Measurements from ENCODE around the gene AGT.
"Not testable (repeated sequence)": the region's sequence is repeated elsewhere in the genome, so short reads cannot be mapped to it uniquely, and the experiment has no call there.

Gene AGT

GRCh38 chr1:230706887-230707731 is 6.8 kb downstream of the AGT start:
- Histone ChIP-seq H3K4me1 (ENCODE audit: insufficient read depth, low read length) (0 out of 2 replicates have a peak, but pooled peaks cover 4% of the 10 kb centered on the region), H3K9ac (ENCODE audit: low read depth, low read length) (no peak overlapping the region), H3K9me3 (ENCODE audit: control insufficient read depth, insufficient read depth, low read length) (no peaks in the 10 kb centered on the region), H3K36me3 (ENCODE audit: insufficient read depth, low read length) (no peaks in the 10 kb centered on the region)

DNA sequence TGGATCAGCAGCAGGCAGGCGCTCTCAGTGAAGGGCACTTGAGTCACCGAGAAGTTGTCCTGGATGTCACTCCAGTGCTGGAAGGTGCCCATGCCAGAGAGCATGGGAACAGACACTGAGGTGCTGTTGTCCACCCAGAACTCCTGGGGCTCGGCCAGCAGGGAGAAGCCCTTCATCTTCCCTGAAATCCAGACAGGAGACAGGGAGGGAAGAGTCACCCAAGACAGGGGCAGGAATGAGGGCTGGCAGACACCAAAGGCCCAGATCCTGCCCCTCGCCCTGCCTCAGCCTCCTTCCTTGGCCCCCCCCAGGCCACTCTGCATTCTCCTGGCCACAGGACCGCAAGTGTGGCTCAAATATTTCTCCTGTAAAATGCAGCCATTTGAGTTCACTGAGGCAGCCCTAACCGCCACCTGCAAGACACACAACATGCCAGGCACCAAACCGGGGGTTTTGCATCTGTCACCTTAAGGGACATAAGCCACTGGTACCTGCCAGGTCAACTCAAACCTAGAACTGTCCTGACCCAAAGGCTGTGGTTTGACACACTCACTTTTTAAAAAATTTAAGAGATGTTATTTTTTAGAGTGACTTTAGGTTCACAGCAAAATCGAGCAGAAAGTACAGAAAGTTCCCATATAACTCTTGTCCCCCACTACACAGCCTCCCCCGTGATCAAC is 7.8 kb downstream of the AGT start:
- Histone ChIP-seq H3K36me3 (ENCODE audit: insufficient read depth, low read length) (no peaks in the 10 kb centered on the region), H3K9ac (ENCODE audit: low read depth, low read length) (no peak overlapping the region), H3K4me1 (ENCODE audit: insufficient read depth, low read length) (0 out of 2 replicates have a peak, but pooled peaks cover 4% of the 10 kb centered on the region), H3K9me3 (ENCODE audit: control insufficient read depth, insufficient read depth, low read length) (no peaks in the 10 kb centered on the region)

DNA sequence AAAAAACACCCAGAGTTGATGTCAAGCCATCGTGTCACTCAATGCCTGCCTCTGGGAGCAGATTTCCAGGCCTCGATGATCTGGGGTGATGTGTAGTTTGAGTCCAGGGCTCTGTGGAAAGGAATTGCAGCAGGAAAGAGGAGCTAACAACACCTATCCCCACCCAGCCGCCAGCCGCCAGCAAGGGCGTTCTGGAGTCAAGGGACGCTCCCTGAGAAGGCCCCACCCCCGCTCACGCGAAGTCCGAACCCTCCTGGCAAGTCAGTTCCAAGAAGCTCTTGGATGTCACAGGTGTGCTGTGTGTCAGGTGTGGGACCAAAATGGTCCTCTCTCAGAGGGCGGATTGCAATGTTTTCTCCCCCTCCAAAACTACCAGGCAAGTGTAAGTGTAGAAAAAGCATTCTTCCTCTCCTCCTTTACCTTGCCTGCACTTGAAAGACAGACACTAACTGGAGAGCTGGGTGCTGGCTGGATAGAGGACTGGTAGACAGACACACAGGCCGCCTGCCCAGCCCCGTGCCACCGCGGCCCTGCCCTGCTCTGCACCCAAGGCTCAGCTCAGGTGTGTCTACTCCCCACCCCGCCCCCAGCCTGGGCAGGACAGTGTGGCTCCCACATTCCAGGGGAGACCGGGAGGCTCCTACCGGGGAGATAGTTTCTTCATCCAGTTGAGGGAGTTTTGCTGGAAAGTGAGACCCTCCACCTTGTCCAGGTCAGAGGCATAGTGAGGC is 8.5 kb downstream of the AGT start:
- no peak overlapping the region for H3K9ac ChIP-seq (ENCODE audit: low read depth, low read length)
- no peaks in the 10 kb centered on the region for H3K36me3 ChIP-seq (ENCODE audit: insufficient read depth, low read length)
- H3K9me3 ChIP-seq (ENCODE audit: control insufficient read depth, insufficient read depth, low read length) = no peaks in the 10 kb centered on the region
- H3K4me1 ChIP-seq (ENCODE audit: insufficient read depth, low read length) = 0 out of 2 replicates have a peak, but pooled peaks cover 4% of the 10 kb centered on the region

- no peak overlapping the region for H3K9ac ChIP-seq (ENCODE audit: low read depth, low read length)
- 0 out of 2 replicates have a peak, but pooled peaks cover 4% of the 10 kb centered on the region for H3K4me1 ChIP-seq (ENCODE audit: insufficient read depth, low read length)
- H3K36me3 ChIP-seq (ENCODE audit: insufficient read depth, low read length) = no peaks in the 10 kb centered on the region
- H3K9me3 ChIP-seq (ENCODE audit: control insufficient read depth, insufficient read depth, low read length) = no peaks in the 10 kb centered on the region
These were observed 9.1 kb downstream of the AGT start for GRCh38 chr1:230704830-230705229.

DNA sequence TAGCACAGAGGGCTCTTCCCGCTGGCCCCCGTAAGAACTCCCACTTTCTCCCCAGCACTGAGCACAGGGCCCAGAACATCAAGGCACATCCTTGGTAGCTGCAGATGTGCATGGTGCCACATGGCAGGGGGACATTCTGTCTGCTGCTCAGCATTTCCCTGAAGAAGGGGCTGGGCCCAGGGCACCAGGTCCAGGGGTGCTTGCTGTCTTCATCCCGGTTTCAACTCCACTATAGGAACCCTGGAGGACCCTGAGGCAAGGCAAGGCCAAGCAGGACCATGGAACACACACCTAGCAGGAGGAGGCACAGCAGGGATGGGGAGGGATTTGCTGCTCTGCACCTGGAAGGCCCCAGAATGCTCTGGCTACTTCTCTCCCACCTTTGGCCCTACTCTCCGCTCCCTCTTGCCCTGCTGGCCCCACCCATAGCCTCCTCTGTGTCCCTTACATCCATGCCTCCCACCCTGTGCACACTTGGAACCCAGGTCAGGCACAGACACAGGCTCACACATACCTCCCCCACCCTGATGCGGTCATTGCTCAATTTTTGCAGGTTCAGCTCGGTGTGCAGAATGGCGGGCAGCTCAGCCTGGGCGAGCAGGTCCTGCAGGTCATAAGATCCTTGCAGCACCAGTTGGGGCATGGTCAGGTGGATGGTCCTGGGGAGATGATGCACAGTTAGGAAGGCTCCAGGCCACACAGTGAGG is 10.1 kb downstream of the AGT start:
- Histone ChIP-seq H3K9me3 (ENCODE audit: control insufficient read depth, insufficient read depth, low read length) (no peaks in the 10 kb centered on the region), H3K36me3 (ENCODE audit: insufficient read depth, low read length) (no peaks in the 10 kb centered on the region), H3K4me1 (ENCODE audit: insufficient read depth, low read length) (0 out of 2 replicates have a peak, but pooled peaks cover 4% of the 10 kb centered on the region), H3K9ac (ENCODE audit: low read depth, low read length) (no peak overlapping the region)

GRCh38 chr1:230702934-230703678 is 10.8 kb downstream of the AGT start:
- 0 out of 2 replicates have a peak, but pooled peaks cover 4% of the 10 kb centered on the region for H3K4me1 ChIP-seq (ENCODE audit: insufficient read depth, low read length)
- no peak overlapping the region for H3K9ac ChIP-seq (ENCODE audit: low read depth, low read length)
- no peaks in the 10 kb centered on the region for H3K9me3 ChIP-seq (ENCODE audit: control insufficient read depth, insufficient read depth, low read length)
- no peaks in the 10 kb centered on the region for H3K36me3 ChIP-seq (ENCODE audit: insufficient read depth, low read length)

- H3K9me3 ChIP-seq (ENCODE audit: control insufficient read depth, insufficient read depth, low read length) = no peaks in the 10 kb centered on the region
- H3K9ac ChIP-seq (ENCODE audit: low read depth, low read length) = no peak overlapping the region
- 0 out of 2 replicates have a peak, but pooled peaks cover 4% of the 10 kb centered on the region for H3K4me1 ChIP-seq (ENCODE audit: insufficient read depth, low read length)
- no peaks in the 10 kb centered on the region for H3K36me3 ChIP-seq (ENCODE audit: insufficient read depth, low read length)
These were observed 11.8 kb downstream of the AGT start for GRCh38 chr1:230701895-230702768.

DNA sequence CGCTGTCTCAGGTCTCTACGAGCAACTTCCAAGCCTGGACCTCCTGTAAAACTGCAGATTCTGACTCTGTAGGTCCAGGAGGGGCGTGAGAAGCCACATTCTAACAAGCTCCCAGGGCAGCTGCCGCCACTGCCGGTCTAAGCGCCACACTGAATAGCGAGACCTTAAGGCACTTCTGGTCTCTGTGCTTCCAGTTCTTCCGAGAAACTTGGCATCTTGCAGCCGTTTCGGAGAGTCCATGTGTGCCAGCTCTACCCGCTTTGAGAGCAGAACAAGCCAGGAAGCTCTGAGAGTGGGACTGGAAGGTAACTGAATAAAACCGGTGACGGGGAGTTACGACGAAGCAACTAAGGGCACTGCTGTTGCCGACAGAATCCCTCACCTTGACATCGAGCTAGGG is 12.5 kb downstream of the AGT start:
- Histone ChIP-seq H3K36me3 (ENCODE audit: insufficient read depth, low read length) (no peaks in the 10 kb centered on the region), H3K9ac (ENCODE audit: low read depth, low read length) (no peak overlapping the region), H3K4me1 (ENCODE audit: insufficient read depth, low read length) (0 out of 2 replicates have a peak, but pooled peaks cover 4% of the 10 kb centered on the region), H3K9me3 (ENCODE audit: control insufficient read depth, insufficient read depth, low read length) (no peaks in the 10 kb centered on the region)

- Histone ChIP-seq H3K4me1 (ENCODE audit: insufficient read depth, low read length) (0 out of 2 replicates have a peak, but pooled peaks cover 4% of the 10 kb centered on the region), H3K9ac (ENCODE audit: low read depth, low read length) (no peak overlapping the region), H3K9me3 (ENCODE audit: control insufficient read depth, insufficient read depth, low read length) (no peaks in the 10 kb centered on the region), H3K36me3 (ENCODE audit: insufficient read depth, low read length) (no peaks in the 10 kb centered on the region)
These were observed 13.8 kb downstream of the AGT start for GRCh38 chr1:230700132-230700531.

- H3K9me3 ChIP-seq (ENCODE audit: control insufficient read depth, insufficient read depth, low read length) = no peaks in the 10 kb centered on the region
- H3K36me3 ChIP-seq (ENCODE audit: insufficient read depth, low read length) = no peaks in the 10 kb centered on the region
These were observed 14.2 kb downstream of the AGT start for GRCh38 chr1:230699716-230700115.

DNA sequence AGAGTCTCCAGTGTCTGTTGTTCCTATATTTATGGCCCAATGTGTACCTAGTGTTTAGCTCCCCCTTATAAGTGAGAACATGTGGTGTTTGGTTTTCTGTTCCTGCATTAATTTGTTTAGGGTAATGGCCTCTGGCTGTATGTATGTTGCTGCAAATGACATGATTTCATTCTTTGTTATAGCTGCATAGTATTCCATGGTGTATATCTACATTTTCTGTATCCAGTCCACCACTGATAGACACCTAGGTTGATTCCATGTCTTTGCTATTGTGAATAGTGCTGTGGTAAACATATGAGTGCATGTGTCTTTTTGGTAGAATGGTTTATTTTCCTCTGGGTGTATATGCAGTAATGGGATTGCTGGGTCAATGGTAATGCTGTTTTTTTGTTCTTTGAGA is 15.0 kb downstream of the AGT start:
- H3K9me3 ChIP-seq (ENCODE audit: control insufficient read depth, insufficient read depth, low read length); H3K36me3 ChIP-seq (ENCODE audit: insufficient read depth, low read length); H3K4me1 ChIP-seq (ENCODE audit: insufficient read depth, low read length); H3K9ac ChIP-seq (ENCODE audit: low read depth, low read length): not testable (repeated sequence)

More at GRCh38 chr1:230699716-230700115, 14.2 kb downstream of the AGT start:
- Histone ChIP-seq H3K9ac (ENCODE audit: low read depth, low read length) (no peak overlapping the region), H3K4me1 (ENCODE audit: insufficient read depth, low read length) (0 out of 2 replicates have a peak, but pooled peaks cover 4% of the 10 kb centered on the region)

DNA sequence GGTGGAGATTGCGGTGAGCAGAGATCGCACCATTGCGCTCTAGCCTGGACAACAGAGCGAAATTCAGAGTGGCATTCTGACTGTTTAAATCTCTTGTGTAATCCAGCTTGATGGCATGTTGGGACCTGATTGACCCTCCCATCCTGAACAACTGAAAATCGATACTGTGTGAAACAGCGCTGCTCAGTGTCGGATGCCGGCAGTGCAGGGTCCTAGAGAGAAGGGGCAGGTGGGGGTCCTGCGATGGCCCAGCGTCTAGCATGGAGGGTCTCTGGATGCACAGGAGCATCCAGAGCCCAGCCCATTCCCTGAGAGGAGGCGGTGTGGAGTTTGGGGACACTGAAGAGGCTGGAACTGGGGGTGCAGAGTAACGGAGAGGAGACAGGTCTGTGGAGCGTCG is 15.8 kb downstream of the AGT start:
- Histone ChIP-seq H3K9me3 (ENCODE audit: control insufficient read depth, insufficient read depth, low read length) (no peaks in the 10 kb centered on the region), H3K4me1 (ENCODE audit: insufficient read depth, low read length) (0 out of 2 replicates have a peak, but pooled peaks cover 4% of the 10 kb centered on the region), H3K9ac (ENCODE audit: low read depth, low read length) (no peak overlapping the region), H3K36me3 (ENCODE audit: insufficient read depth, low read length) (no peaks in the 10 kb centered on the region)

Data from ES-I3 (cell line).